ENCODE data around the gene PACS1. TPM values are rescaled to one million over a fixed set of nuclear protein-coding genes. Genes with fewer than 3 reads are reported as not detected.

PACS1 gene
- total RNA-seq, 4 donors from 2014 or later: 24.5 to 41.1 (median 38.0) TPM

DNA sequence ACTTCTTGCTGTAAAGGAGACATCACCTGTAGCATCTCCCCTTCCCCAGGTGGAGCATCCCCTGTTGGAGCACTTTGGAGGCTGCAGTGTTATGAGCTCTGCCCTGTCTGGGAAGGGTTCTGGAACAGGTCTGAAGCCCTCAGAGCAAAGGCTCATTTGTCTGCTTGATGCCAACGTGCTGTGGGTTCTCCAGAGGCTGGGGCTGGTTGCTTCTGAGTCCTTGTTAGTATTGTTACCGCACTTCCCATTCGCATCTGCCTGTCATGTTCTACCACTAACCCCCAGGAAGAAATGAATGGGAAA lies 73.1 kb downstream of the PACS1 start:
- DNase-seq (ENCODE audit: low spot score) (no peak), ATAC-seq (ENCODE audit: low FRiP score) (no peak)
- TF ChIP-seq, protein P1, sequence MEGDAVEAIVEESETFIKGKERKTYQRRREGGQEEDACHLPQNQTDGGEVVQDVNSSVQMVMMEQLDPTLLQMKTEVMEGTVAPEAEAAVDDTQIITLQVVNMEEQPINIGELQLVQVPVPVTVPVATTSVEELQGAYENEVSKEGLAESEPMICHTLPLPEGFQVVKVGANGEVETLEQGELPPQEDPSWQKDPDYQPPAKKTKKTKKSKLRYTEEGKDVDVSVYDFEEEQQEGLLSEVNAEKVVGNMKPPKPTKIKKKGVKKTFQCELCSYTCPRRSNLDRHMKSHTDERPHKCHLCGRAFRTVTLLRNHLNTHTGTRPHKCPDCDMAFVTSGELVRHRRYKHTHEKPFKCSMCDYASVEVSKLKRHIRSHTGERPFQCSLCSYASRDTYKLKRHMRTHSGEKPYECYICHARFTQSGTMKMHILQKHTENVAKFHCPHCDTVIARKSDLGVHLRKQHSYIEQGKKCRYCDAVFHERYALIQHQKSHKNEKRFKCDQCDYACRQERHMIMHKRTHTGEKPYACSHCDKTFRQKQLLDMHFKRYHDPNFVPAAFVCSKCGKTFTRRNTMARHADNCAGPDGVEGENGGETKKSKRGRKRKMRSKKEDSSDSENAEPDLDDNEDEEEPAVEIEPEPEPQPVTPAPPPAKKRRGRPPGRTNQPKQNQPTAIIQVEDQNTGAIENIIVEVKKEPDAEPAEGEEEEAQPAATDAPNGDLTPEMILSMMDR (IDR thresholded peaks at IDR 0.05): no peak

DNA sequence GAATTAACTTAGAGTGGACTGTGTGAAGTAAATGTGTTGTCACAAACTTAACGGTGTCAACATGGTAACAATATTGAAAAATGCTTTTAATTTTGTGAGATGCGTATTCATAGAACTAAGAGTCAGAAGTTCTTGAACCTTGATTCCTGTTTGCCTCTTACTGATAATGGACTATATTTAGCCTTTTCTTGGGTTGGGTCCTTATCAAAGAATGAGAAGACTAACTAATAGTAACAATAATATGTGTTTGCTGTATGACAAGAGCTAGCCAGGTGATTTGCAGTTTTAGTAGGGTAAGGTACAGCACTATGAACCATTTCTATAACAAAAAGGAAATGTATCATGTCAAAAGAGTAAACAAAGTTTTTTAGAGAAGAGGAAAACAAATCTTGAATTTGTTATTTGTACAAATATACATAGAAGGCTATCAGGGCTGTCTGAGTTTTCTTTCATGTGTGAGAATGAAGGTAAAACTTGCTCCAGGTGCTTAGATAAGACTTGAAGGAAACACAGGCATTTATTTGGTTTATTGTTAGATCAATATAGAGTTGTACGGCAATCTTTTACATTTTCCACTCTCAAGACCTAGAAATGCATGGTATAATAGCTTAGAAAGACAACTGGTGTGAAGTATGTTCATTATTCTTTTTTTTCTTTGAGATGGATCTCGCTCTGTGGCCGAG lies 74.1 kb downstream of the PACS1 start:
- DNase-seq (ENCODE audit: low spot score) (no peak), ATAC-seq (ENCODE audit: low FRiP score) (no peak)
- TF ChIP-seq, protein P1 (IDR thresholded peaks at IDR 0.05): no peak

DNA sequence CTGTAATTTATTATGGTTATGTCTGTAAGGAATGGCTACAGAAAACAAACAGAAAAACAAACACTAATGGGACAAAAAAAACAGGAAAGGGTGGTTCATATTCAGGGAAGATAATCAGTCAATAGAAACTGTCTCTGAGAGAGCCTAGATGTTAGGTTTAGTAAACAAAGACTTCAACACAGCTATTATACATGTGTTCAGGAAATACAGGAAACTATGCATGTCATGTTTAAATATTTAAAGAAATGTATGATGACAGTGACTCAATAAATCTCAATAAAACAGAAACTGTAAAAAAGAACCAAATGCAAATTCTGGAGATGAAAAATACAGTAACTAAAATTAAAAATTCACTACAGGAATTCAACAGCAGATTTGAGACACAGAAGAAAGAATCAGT lies 76.0 kb downstream of the PACS1 start:
- TF ChIP-seq, protein P1 (IDR thresholded peaks at IDR 0.05): no peak
- DNase-seq (ENCODE audit: low spot score): no peak
- no peak for ATAC-seq (ENCODE audit: low FRiP score)

DNA sequence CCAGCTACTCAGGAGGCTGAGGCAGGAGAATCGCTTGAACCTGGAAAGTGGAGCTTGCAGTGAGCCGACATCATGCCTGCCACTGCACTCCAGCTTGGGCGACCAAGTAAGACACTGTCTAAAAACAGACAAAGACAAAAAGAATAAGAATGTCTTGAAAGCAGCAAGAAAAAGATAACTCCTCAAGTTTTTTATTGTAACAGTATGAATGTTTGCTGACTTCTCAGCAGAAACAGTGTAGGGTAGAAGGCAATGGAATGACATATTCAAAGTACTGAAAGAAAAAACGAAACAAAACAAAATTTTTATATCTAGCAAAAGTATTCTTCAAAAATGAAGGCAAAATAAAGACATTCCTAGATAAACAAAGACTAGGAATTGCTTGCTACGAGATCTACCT lies 76.9 kb downstream of the PACS1 start:
- DNase-seq (ENCODE audit: low spot score) (no peak), ATAC-seq (ENCODE audit: low FRiP score) (no peak)
- TF ChIP-seq, protein P1 (IDR thresholded peaks at IDR 0.05): no peak

DNA sequence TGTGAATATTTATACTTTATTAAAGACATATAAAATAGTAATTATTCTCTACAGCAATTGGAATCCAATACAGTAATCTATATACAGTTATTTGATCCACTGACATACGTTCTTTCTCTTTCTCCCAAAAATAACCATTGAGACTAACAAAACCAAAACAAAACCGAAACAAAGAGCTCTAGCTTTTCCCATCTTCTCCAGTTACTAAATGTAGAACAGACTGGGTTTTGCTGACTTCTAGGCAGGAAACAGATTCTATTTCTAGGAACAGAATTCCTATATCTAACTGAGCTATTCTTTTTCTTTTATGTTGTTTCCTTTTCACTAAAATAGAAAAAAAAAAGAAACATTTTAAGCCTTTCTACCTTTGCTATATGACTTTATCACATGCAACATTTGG lies 80.1 kb downstream of the PACS1 start:
- no peak for ATAC-seq (ENCODE audit: low FRiP score)
- DNase-seq (ENCODE audit: low spot score): no peak

DNA sequence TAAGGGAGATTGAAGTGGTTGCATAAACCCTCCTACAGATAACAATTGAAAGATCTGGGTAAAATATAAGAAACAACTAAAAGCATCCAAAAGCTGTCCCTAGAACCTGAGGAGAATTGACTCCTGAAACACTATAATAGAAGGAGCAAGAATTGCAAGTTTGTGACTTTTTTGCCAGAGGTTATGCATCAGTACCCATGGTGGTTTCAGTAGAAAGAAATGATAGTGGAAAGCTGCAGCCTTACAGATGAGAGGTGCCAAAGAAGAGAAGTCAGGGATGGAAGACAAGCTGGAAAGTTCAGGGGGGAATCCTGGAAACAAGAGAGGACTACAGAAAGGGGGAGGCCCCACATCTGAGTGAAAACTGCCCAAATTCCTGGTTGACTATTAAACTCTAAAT lies 80.7 kb downstream of the PACS1 start:
- DNase-seq (ENCODE audit: low spot score): no peak
- no peak for ATAC-seq (ENCODE audit: low FRiP score)
- TF ChIP-seq, protein P1 (IDR thresholded peaks at IDR 0.05): no peak

More for the DNA sequence above, 80.1 kb downstream of the PACS1 start:
- TF ChIP-seq, protein P1 (IDR thresholded peaks at IDR 0.05): no peak

DNA sequence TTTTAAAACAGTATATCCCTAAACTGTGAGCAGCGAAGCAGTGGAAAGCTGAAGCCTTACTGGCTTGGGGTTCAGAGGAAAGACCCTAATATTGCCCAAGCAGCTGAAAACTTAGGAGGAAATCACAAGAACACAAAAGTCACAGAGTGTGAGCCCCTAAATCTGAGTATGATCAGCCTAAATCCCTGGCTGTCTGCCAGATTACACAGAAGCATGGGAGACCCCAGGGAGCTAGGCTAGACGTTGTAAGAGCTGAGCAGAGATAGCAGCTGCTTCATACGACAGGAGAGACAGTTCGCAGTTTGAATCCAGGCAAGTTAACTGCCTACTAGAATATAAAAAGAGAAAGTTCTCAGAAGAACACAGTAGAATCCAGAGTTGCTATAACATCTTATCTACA lies 81.2 kb downstream of the PACS1 start:
- TF ChIP-seq, protein P1 (IDR thresholded peaks at IDR 0.05): no peak
- ATAC-seq (ENCODE audit: low FRiP score) (no peak), DNase-seq (ENCODE audit: low spot score) (no peak)
